Fibroblast of lung (primary cell): ENCODE results near the gene ZDHHC16.

Experiments used
- EZH2 ChIP-seq: IDR thresholded peaks from 2 replicates; pipeline ENCODE4 v1.5.1; 2012; ENCODE audit warnings: low read length, control low read depth, mild to moderate bottlenecking; ENCODE audit errors: missing control alignments
- TF ChIP-seq, protein P1 (sequence below), 2 donors: IDR thresholded peaks in 1 of 2; conservative IDR thresholded peaks in 1 of 2; 1 replicate in 1 of 2; 2 replicates in 1 of 2; pipeline ENCODE4 v1.5.1; 2011 to 2012; ENCODE audit warnings: low read length in 2 of 2, control low read depth in 1 of 2, inconsistent platforms in 1 of 2, low read depth in 1 of 2, mild to moderate bottlenecking in 1 of 2

DNA sequence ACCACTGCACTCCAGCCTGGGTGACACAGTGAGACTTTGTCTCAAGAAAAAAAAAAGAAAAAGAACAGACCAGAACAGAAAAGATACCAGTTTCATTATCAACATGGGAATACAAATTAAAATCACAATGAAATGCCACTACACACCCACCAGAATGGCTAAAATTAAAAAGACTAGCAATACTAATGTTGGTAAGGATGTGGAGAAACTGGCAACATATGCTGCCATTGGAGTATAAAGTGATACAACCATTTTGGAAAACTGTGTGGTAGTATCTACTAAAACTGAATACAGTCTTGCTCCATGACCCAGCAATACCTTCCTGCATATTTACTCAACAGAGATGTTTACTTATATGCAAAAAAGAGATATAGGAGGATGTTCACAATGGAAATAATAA lies 41.9 kb upstream of the ZDHHC16 start:
- TF ChIP-seq, protein P1, sequence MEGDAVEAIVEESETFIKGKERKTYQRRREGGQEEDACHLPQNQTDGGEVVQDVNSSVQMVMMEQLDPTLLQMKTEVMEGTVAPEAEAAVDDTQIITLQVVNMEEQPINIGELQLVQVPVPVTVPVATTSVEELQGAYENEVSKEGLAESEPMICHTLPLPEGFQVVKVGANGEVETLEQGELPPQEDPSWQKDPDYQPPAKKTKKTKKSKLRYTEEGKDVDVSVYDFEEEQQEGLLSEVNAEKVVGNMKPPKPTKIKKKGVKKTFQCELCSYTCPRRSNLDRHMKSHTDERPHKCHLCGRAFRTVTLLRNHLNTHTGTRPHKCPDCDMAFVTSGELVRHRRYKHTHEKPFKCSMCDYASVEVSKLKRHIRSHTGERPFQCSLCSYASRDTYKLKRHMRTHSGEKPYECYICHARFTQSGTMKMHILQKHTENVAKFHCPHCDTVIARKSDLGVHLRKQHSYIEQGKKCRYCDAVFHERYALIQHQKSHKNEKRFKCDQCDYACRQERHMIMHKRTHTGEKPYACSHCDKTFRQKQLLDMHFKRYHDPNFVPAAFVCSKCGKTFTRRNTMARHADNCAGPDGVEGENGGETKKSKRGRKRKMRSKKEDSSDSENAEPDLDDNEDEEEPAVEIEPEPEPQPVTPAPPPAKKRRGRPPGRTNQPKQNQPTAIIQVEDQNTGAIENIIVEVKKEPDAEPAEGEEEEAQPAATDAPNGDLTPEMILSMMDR (conservative IDR thresholded peaks at IDR 0.05 in 1 of 2, IDR thresholded peaks at IDR 0.05 in 1 of 2; ENCODE audit: low read depth in 1 of 2, low read length in 2 of 2) = no peak
- TF ChIP-seq EZH2 = no peak
